Left kidney (tissue), 8 donors: ENCODE results near the gene CAMK1. TPM values are rescaled to one million over a fixed set of nuclear protein-coding genes. Genes with fewer than 3 reads are reported as not detected.
A peak's percentile ranks its signal among the peaks of the same experiment; 100 is the strongest.

ENCODE experiments used
- DNase-seq: peaks from one replicate; pipeline ENCODE4 v3.0.0-alpha.2; 2013
- long read RNA-seq, 8 donors: transcript quantifications; one replicate each; lab custom pipeline, GENCODE V29; 2026
- polyA plus RNA-seq: library from polyadenylated mRNA; unstranded; fragments of 120-200 nt; gene quantifications from one replicate; pipeline ENCODE4 v1.2.1, GENCODE V29; 2013; ENCODE audit not compliant: insufficient read length

CAMK1 gene
- 14.6 TPM for polyA plus RNA-seq
- long read RNA-seq, donor 1, partial matches to known transcripts: 0 of 6 reads
- long read RNA-seq, donor 1, other reads (novel, unspliced or antisense): 0 of 6 reads
- long read RNA-seq, donor 2, partial matches to known transcripts: 0 of 2 reads
- long read RNA-seq, donor 2, other reads (novel, unspliced or antisense): 0 of 2 reads
- long read RNA-seq, donor 3, partial matches to known transcripts: 0 of 4 reads
- long read RNA-seq, donor 3, other reads (novel, unspliced or antisense): 0 of 4 reads
- long read RNA-seq, donor 4, partial matches to known transcripts: 0 of 1 reads
- long read RNA-seq, donor 4, other reads (novel, unspliced or antisense): 0 of 1 reads
- long read RNA-seq, donor 5, transcript CAMK1-201 (12 exons, 1,488 nt): major isoform, 12 of 14 reads
- long read RNA-seq, donor 5, partial matches to known transcripts: 0 of 14 reads
- long read RNA-seq, donor 5, other reads (novel, unspliced or antisense): 0 of 14 reads
- long read RNA-seq, donor 6, transcript CAMK1-201 (12 exons, 1,488 nt): major isoform, 7 of 71 reads
- long read RNA-seq, donor 6, partial matches to known transcripts: 57 of 71 reads
- long read RNA-seq, donor 6, other reads (novel, unspliced or antisense): 5 of 71 reads
- long read RNA-seq, donor 7, transcript CAMK1-201 (12 exons, 1,488 nt): major isoform, 11 of 13 reads
- long read RNA-seq, donor 7, partial matches to known transcripts: 0 of 13 reads
- long read RNA-seq, donor 7, other reads (novel, unspliced or antisense): 0 of 13 reads
- long read RNA-seq, donor 8, partial matches to known transcripts: 21 of 23 reads
- long read RNA-seq, donor 8, other reads (novel, unspliced or antisense): 0 of 23 reads

DNA sequence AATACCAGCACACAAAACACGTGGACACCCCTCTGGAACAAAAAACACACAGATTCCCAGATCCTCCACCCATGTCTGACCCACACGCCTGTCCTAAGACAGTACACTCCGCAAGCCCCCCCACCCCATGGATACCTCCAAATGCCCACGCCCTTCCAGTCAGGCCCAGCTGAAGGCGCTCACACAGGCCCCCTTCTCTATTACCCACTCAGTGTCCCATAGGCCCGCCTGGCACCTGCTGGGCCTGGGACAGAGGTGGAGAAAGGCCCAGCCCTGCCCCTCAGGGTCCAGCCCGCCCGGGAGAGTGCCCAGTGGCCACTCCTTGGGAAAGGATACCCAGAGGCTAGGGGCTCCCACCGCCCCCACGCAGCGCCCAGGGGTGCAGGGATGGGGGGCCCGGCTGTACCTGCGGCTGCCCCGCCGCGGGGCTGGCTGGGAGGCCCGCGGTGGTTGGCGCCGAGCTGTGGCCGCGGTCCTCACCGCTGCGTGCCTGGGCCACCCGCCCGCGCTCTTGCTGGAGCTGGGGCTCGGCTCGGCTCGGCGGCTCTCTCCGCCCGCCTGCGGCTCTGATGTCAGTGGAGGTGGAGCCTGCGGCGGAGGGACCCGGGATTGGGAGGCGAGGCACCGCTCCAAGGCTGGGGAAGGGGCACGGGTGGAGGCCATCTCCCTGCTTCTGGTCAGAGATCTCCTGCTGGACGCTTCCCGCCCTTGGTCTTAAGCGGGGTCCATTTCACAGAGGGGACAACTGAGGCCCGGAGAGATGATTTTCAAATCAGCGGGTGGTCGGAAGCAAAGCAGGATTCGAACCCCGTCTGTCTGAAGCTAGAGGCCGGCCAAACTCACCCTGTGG lies at the start of gene CAMK1:
Gene CAMK1 (minus strand): TSS at position 522 of the 850 bp plus-strand sequence. CDS start 2,198 bp downstream, outside the sequence.
- DNase-seq: peak; percentile 75

DNA sequence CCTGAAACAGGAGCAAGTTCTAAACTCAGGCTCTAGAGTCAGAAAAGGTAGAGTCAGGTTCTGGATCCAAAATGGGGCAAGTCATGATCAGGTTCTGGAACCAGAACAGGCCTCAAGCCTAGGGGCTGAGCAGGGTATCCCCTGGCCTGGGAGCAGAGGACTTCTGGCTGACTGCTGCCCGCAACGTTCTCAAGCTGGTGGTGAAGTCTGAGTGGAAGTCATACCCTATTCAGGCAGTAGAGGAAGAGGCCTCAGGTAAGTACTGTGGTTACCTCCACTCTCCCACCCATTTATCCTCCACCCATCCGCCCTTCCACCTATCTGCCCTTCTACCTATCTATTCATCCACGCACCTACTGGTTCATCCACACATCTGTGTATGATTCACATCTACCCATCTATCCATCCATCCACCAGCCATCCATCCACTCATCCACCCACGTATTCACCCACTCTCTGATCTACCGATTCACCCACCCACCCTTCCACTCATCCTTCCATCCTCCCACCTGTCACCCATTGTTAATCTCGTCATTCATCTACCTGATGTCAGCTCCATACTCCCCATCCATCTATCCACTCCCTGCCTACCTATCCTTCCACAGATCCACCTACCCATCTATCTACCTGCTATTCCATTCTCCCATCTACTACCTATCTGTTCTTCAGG lies 49.1 kb upstream of the CAMK1 start:
- no peak for DNase-seq

- no peak for DNase-seq
Observed at GRCh38 chr3:9817436-9817835, 47.7 kb upstream of the CAMK1 start.

- no peak for DNase-seq
Observed at GRCh38 chr3:9815986-9816385, 46.2 kb upstream of the CAMK1 start.

- DNase-seq: no peak
Observed at GRCh38 chr3:9812870-9813483, 43.2 kb upstream of the CAMK1 start.

DNA sequence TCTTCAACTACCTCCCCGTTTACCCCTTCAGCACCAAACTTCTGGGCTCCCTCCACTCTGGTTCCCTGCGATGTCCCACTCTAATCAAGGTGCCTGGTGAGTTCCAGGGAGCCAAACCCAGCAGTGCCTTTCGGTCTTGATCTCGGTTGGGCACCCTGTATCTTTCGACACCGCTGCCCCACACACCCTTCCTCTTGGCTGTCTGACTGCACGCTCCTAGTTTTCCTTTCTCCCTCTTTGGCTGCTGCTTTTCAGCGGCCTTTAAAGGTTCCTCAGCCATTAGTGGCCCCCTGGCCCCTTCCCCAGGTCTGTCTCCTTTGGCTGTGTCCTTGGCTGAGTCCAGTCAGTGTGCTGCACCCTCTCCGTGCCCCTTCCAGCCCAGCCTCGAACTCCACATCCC lies 41.1 kb upstream of the CAMK1 start:
- DNase-seq: no peak

- peak; percentile 21 for DNase-seq
Observed at GRCh38 chr3:9810433-9810770, 40.7 kb upstream of the CAMK1 start.

DNA sequence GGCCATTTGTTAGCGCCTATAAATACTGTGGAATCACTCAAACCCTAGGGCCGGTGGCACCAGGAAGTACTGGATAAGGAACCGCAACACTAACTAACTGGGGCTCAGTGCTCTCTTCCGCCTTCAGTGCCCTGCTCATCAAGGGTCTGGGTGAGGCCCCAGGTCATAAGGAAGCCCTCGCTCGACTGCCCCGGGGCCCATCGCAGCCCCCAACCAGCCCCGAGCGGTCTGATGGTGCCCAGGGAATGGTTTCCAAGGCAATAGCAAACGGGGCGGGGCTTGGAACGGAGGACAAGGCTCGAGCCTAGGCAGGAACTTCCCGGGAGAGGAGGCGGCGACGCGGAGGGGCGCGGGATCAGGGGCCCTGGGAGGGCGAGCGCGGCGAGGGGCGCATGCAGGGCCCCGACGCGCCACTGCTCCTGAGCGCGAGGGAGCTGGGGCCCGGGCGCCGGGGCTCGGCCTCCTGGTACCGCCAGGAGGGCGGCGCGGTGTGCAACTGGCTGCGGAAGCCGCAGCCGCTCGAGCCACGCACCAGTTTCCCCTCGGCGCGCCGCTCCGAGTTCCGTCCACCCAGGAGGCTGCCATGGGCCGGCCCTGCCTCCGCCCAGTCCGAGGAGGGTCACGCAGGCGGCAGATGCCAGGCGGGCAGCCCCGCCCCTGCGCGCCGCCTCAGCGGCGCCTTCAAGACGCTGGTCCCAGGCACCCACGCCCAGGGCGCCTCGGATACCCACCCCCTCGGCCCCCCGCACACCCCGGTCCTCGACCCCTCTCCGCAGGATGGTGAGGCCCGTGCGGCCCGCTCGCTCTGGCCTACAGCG lies 40.1 kb upstream of the CAMK1 start, which contains the start of gene TTLL3:
Gene TTLL3 (plus strand): TSS at position 648 of the 818 bp plus-strand sequence. CDS start 400 bp downstream, outside the sequence.
- peak; percentile 71 for DNase-seq

- no peak for DNase-seq
Observed at GRCh38 chr3:9809239-9809614, 39.5 kb upstream of the CAMK1 start.

DNA sequence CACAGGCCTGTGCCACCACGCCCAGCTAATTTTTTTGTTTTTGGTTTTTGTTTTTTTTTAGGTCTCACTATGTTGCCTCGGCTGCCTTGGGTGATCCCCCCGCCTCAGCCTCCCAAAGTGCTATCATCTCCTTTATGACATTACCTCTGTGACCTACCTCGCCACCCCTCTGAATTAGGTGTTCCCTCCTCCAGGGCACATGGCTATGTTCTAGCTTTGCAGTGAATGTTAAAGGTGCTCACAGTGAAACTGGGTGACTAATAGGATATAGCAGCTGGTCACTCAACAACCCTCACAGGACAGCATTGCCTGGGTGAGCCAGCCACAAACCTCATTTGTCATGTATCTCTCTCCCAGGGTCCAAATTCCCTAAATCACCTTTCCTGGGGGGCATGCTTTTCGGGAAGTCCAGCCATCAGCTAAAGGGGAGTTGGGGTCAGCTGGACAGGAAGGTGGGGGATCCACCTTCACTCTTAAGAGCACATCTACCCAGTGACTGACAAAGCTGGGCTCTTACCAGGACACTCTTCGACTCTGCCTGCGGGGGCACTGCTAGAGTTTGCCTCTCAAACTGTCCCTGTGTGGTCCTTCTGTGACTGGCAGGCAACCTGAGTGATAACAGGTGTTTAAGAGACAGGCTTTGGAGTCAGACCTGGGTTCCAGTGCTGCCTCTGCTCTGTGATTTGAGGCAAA lies 38.7 kb upstream of the CAMK1 start:
- no peak for DNase-seq

GRCh38 chr3:9807981-9808344 lies 38.2 kb upstream of the CAMK1 start:
- no peak for DNase-seq

- no peak for DNase-seq
Observed at GRCh38 chr3:9806688-9807589, 37.2 kb upstream of the CAMK1 start.

- no peak for DNase-seq
Observed at GRCh38 chr3:9806137-9806536, 36.4 kb upstream of the CAMK1 start.

- DNase-seq: no peak
Observed at GRCh38 chr3:9804996-9805395, 35.2 kb upstream of the CAMK1 start.

DNA sequence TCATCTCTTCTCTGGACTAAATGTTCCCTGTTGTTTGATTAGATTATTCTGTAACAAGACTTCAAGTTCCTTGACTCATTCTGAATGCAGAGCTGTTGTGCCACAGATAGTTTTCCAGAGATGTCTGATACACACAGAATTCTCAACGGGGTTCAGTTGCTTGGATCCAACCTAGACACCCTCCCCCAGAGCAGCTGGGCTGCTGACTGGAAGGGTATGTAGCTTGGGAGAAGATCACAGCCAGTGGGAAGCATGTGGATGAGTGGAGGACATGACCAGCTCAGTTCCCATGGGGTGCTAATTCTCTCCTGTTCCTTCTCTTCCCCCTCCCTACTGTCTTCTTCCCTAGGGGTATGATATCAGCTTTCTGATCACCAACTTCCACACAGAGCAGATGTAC lies 33.7 kb upstream of the CAMK1 start:
- DNase-seq: no peak

DNA sequence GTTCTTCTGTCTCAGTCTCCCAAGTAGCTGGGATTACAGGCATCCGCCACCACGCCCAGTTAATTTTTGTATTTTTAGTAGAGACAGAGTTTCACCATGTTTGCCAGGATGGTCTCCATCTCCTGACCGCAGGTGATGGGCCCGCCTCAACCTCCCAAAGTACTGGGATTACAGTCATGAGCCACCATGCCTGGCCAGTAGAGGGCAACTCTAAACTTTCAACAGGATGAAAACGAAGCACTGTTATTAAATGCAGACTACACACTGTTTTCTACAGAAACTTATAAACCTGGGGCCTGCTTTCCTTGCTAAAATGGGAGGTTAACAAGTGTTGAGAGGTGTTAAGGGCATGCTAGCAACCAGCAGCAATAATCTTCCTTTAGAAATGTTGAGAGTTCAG lies 30.8 kb upstream of the CAMK1 start:
- DNase-seq: no peak

- no peak for DNase-seq
Observed at GRCh38 chr3:9797196-9797945, 27.6 kb upstream of the CAMK1 start.

DNA sequence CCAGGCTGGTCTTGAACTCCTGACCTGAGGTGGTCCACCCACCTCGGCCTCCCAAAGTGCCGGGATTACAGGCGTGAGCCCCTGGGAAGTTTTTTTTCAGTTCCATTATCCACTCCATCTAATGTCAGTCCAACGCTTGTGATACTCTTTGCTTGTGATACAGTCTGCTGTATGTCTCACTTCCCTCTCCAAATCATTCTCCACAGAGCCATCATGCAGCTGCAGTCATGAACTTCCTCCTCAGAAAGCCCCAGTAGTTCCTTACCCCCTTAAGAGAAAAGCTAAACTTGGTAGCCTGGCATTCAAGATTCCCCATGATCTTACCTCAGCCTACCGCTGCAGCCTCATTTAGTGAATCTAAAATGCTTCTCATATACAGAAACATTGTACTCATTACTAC lies 25.5 kb upstream of the CAMK1 start:
- DNase-seq: no peak
